Fibroblast of lung (primary cell): ENCODE data around the gene CREG1.

Experiments used
- EZH2 ChIP-seq: IDR thresholded peaks from 2 replicates; pipeline ENCODE4 v1.5.1; 2012; ENCODE audit warnings: low read length, control low read depth, mild to moderate bottlenecking; ENCODE audit errors: missing control alignments
- TF ChIP-seq, protein P1 (sequence below), 2 donors: IDR thresholded peaks in 1 of 2; conservative IDR thresholded peaks in 1 of 2; 1 replicate in 1 of 2; 2 replicates in 1 of 2; pipeline ENCODE4 v1.5.1; 2011 to 2012; ENCODE audit warnings: low read length in 2 of 2, control low read depth in 1 of 2, inconsistent platforms in 1 of 2, low read depth in 1 of 2, mild to moderate bottlenecking in 1 of 2

DNA sequence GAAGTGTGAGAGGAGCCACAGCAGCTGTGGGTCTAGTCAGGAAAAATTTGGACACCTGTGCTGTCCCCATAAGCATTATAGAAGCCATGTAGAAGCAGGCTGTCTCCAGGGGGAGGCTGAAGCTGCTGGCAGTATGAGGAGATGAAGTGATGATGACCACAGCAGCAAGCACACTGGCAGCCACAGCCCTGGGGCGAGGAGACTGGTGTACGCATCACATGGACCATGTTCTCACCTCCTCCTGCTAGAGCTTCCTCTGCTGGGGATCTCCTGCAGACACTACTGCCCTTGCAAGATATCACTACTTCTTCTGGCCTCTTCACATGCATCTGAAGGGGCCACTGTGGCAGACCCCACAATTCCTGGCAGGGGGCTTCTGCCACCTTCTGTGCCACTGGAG lies 33.8 kb upstream of the CREG1 start:
- TF ChIP-seq, protein P1, sequence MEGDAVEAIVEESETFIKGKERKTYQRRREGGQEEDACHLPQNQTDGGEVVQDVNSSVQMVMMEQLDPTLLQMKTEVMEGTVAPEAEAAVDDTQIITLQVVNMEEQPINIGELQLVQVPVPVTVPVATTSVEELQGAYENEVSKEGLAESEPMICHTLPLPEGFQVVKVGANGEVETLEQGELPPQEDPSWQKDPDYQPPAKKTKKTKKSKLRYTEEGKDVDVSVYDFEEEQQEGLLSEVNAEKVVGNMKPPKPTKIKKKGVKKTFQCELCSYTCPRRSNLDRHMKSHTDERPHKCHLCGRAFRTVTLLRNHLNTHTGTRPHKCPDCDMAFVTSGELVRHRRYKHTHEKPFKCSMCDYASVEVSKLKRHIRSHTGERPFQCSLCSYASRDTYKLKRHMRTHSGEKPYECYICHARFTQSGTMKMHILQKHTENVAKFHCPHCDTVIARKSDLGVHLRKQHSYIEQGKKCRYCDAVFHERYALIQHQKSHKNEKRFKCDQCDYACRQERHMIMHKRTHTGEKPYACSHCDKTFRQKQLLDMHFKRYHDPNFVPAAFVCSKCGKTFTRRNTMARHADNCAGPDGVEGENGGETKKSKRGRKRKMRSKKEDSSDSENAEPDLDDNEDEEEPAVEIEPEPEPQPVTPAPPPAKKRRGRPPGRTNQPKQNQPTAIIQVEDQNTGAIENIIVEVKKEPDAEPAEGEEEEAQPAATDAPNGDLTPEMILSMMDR (conservative IDR thresholded peaks at IDR 0.05 in 1 of 2, IDR thresholded peaks at IDR 0.05 in 1 of 2; ENCODE audit: low read depth in 1 of 2, low read length in 2 of 2): no peak
- no peak for TF ChIP-seq EZH2
